Omental fat pad (tissue), 4 donors: ENCODE data around the gene TMEM163. TPM values are rescaled to one million over a fixed set of nuclear protein-coding genes. Genes with fewer than 3 reads are reported as not detected.

Source experiments
- ATAC-seq: fragments of 150-250 bp; one replicate; pipeline ENCODE4 v1.9.1; 2016; ENCODE audit warnings: mild to moderate bottlenecking, moderate library complexity; ENCODE audit not compliant: low FRiP score
- DNase-seq: peaks from one replicate; pipeline ENCODE4 v3.0.0-alpha.2; 2019; ENCODE audit warnings: low spot score
- CTCF ChIP-seq, 3 donors: fragments of 450-650 bp; IDR thresholded peaks; one replicate each; pipeline ENCODE4 v1.5.1; 2016 to 2017; ENCODE audit warnings: antibody characterized with exemption in 3 of 3, mild to moderate bottlenecking in 3 of 3, moderate library complexity in 2 of 3
- total RNA-seq, 4 donors: library from RNA; depleted of rRNA; stranded (reverse); fragments of >200 nt; gene quantifications; one replicate each; pipeline ENCODE4 v1.1.0, GENCODE V29; 2016

TMEM163 gene
- total RNA-seq, 4 donors from 2014 or later: 0.28 to 6.4 (median 1.2) TPM

DNA sequence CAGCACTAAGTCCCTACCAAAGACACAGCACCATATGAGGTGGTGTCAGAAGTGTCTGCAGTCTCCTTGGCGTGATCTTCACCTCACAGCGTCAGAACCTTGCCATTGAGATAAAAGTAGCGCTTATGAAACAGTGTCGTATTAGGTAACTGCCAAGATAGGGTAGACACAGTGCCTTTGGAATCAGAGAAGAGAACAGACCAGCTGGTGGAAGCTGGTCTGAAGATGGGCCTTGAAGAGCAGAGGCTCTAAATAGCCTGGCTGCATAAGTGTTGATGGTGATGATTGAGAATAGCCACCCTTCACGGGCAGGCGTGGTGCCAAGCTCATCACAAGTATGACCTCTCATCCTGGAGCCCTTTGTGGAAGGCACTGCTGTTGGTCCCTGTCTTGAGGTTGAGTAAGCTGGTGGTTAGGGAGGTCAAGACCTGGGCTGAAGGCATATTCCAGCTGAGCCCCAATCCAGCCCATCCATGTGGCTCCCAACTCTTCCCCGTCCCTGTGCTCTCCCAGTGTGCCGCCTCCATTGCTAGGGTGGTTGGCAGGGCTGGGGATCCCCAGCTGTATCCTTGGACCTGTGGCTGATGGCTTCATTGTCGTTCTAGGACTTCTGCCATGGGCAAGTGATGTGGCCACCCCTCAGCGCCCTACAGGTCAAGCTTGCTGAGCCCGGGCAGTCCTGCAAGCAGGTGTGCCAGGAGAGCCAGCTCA is 277.5 kb downstream of the TMEM163 start:
- ATAC-seq: no peak
- no peak for DNase-seq
- no peak for TF ChIP-seq CTCF (IDR thresholded peaks at IDR 0.05)

DNA sequence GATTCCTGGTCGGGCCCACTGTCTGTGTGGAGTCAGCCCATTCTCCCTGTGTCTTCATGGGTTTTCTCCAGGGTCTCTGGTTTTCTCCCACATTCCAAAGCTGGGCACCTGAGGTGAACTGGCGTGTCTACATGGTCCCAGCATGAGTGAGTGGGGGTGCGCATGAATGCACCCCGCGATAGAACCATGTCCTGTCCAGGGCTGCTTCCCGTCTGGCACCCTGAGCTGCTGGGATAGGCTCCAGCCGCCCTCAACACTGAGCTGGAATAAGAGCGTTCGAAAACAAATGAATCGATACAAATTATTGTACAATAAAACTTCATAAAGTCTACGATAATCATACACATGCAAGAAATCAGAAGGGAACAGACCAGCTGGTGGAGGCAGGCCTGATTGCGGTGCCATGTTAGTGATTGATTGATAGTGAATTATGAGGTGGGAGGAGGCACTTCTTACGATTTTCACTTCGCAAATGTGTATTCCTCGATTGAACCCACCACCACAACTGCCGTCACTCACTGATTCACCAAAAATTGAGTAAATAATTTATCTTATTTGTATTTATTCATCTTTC is 278.4 kb downstream of the TMEM163 start:
- ATAC-seq: no peak
- no peak for TF ChIP-seq CTCF (IDR thresholded peaks at IDR 0.05)
- DNase-seq: no peak

DNA sequence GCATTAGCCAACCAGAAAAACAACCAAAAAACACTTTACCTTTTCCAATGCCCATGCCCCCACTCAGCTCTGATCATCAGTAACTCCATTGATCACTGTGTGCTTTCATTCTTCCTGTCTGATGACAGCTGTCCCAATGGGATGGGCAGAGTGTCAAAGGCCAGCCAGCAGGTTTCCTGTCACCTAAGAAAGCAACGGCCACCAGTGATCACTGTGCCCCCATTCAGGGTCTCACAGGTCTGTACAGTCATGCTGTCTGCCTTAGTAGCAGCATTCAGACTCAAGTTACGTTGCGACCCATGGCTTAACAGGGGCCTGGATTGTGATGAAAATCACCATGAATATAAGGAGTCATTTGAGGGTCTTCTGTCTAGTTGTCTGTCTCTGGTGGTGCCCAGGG is 280.4 kb downstream of the TMEM163 start:
- TF ChIP-seq CTCF (IDR thresholded peaks at IDR 0.05): no peak
- ATAC-seq: no peak
- no peak for DNase-seq

DNA sequence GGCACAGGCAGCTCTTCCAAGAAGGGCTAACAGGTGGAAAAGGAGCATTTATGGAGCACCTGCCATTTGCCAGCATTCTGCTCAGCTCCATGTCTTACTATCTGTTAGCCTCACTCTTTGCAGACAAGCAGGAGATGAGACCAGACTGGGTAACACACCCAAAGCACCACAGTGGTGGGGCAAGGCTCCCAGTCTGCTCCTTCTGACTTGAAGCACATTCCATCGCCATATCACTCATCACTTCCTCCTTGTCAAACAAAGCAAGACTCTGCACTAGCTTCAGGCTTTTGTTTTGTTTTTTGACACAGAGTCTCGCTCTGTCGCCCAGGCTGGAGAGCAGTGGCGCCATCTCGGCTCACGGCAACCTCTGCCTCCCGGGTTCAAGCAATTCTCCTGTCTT is 282.1 kb downstream of the TMEM163 start:
- DNase-seq (no peak), ATAC-seq (no peak)
- no peak for TF ChIP-seq CTCF (IDR thresholded peaks at IDR 0.05)

- no peak for ATAC-seq
- no peak for TF ChIP-seq CTCF (IDR thresholded peaks at IDR 0.05)
- no peak for DNase-seq
These were observed 282.9 kb downstream of the TMEM163 start for GRCh38 chr2:134435936-134436335.

- no peak for DNase-seq
- ATAC-seq: no peak
- no peak for TF ChIP-seq CTCF (IDR thresholded peaks at IDR 0.05)
These were observed 283.3 kb downstream of the TMEM163 start for GRCh38 chr2:134435505-134435904.

DNA sequence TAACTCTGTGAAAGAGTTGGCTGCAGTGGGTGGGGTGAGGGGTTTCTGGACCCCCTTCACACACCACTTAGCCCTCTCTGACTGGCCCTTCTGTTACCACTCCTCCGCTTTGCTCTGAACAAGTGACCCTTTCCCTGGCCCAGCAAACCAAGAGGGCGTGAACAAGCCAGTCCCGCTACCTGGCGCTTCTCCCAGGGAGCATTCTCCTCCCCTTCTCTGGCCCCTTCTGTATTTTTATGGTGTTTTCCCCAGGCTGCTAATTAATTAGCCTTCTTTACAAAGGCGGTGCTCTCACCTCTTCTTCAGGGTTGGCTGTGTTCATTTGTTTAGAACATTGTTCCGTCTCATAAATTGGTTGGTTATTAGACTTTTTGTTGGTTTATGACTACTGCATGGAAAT is 284.8 kb downstream of the TMEM163 start:
- no peak for TF ChIP-seq CTCF (IDR thresholded peaks at IDR 0.05)
- no peak for DNase-seq
- ATAC-seq: no peak
